Measurements from ENCODE around the gene LRBA.

LRBA gene

GRCh38 chr4:150265806-150266205 lies 749.3 kb downstream of the LRBA start:
- no peak for DNase-seq (ENCODE audit: low read depth)

- no peak for DNase-seq (ENCODE audit: low read depth)
These were observed 750.4 kb downstream of the LRBA start for GRCh38 chr4:150264595-150265161.

- no peak for DNase-seq (ENCODE audit: low read depth)
These were observed 752.5 kb downstream of the LRBA start for GRCh38 chr4:150262611-150263010.

GRCh38 chr4:150261571-150261970 lies 753.5 kb downstream of the LRBA start:
- DNase-seq (ENCODE audit: low read depth), result no peak

GRCh38 chr4:150259861-150260567 lies 755.1 kb downstream of the LRBA start:
- DNase-seq (ENCODE audit: low read depth), result no peak

DNA sequence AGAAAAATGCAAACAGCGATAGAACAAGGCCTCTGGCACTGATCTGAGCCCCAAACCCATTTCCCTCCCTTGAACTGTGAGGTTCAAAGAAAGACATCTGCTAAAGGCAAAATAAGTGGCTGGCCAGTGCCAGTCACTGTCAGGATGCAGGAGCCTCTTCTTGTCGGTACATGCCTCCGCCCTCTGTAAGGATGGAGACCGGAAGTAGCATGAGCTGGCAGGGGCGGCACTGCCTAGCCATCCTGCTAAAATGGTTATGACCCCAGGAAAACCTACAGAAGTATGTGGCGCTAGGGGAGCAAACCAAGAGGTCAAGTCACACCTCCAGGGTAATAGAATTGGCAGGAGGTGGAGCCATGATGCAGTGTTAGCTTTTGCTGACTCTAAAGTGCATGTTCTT lies 756.5 kb downstream of the LRBA start:
- DNase-seq (ENCODE audit: low read depth), result no peak

GRCh38 chr4:150256841-150257730 lies 758.0 kb downstream of the LRBA start:
- DNase-seq (ENCODE audit: low read depth), result no peak

DNA sequence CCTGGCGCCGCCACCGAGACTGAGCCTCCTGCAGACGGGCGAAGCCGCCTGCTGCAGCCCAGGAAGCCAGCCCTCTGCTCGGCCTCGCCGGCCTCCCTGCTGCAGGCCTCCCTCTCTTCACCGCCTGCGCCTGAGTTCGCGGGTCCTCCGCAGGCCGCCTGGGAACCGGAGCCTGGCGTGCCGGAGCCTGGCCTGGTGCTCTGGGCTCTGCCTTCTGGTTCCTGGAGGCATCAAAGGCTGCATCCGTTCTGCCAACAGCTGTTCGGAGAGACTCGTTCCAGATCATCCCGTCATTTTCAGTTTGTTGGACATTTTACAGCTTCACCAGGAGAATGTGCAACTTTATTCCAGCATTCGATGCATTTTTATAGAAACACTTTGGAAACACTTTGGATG lies 758.9 kb downstream of the LRBA start:
- DNase-seq (ENCODE audit: low read depth), result no peak

- no peak for DNase-seq (ENCODE audit: low read depth)
These were observed 759.4 kb downstream of the LRBA start for GRCh38 chr4:150255610-150256224.

DNA sequence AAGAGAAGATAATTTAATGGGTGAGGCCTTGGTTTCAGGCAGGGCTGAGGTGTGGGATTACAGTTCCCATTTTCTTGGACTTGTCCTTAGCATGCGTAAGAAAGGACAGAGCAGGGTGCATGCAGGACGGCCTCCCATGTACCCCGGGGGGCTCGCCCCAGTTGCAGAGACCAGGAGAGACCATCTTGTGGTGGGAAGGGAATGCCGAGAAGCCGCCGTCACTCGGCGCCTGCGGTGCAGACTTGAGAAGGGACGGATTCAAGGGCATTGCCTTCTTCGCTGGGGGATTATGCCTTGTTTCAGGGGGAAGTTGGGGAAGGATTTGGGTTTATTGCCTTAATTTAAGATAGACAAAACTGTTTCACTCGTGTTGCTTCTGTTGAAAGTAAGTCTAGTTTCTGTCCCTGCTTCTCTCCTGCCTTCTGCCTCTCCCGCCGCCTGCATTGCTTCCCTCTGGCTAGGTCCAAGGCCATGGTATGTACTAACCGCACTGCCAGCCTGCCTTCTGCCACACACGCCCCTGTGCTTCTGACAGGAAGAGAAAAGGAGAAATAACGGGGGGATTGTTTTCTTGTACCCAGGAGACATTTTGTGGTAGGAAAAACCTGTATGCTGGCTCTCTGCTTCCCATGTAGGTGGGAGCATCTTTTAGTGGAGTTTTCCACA lies 761.0 kb downstream of the LRBA start:
- no peak for DNase-seq (ENCODE audit: low read depth)

DNA sequence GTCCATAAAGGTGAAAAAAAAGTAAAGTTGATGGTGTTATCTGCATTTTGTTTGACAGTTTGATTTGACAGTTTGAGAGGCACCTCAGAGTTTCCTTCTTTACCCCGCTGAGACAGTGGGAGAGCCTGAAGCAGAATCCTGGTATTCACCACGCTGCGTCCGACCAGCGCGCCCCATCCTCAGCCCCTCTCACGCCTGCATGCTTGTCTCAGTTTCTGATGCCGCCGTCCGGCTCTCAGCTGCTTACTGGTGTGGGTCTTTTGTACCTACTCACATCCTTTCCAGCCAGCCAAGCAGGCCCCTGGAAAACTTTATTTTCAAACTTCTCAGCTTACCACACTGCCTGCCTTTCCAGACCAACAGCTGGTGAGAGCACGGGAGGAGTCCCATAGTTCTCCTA lies 761.7 kb downstream of the LRBA start:
- DNase-seq (ENCODE audit: low read depth), result no peak

GRCh38 chr4:150252741-150253140 lies 762.3 kb downstream of the LRBA start:
- DNase-seq (ENCODE audit: low read depth), result no peak

GRCh38 chr4:150252306-150252705 lies 762.8 kb downstream of the LRBA start:
- no peak for DNase-seq (ENCODE audit: low read depth)

- no peak for DNase-seq (ENCODE audit: low read depth)
These were observed 763.3 kb downstream of the LRBA start for GRCh38 chr4:150251752-150252190.

- DNase-seq (ENCODE audit: low read depth), result no peak
These were observed 764.0 kb downstream of the LRBA start for GRCh38 chr4:150250998-150251651.

GRCh38 chr4:150250293-150250997 lies 764.6 kb downstream of the LRBA start:
- DNase-seq (ENCODE audit: low read depth), result no peak

GRCh38 chr4:150248181-150248580 lies 766.9 kb downstream of the LRBA start:
- DNase-seq (ENCODE audit: low read depth), result no peak

GRCh38 chr4:150247184-150247583 lies 767.9 kb downstream of the LRBA start:
- no peak for DNase-seq (ENCODE audit: low read depth)

DNA sequence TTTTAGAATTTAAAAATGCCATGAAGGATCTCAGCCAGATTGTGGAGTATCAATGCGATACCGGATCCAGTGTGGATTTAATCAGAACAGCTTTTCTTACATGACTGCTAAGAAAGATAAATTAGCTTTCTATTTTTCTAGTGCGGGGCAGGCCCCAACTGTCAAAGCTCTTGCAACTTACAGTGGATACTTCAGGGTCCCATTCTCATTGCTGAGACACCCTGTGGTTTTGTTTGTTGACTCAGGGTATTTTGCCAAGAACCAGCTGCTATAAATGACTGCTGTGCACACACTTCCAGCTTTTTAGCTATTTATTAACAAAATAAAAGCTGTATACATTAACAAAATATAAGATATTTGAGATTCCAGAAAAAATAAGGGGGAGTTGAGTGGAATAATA lies 770.5 kb downstream of the LRBA start:
- DNase-seq (ENCODE audit: low read depth), result no peak

DNA sequence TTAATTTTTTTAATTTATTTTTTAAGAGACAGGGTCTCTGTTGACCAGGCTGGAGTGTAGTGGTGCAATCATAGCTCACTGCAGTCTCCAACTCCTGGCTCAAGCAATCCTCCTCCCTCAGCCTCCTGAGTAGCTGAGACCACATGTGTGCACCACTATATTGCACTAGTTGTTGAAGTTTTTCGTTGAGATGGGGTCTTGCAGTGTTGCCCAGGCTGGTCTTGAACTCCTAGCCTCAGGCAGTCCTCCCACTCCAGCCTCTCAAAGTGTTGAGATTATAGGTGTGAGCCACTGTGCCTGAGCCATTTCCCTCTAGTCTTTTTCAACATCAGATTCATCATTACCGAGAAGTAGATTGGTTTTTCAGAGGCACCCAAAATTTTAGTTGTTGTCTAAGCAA lies 771.2 kb downstream of the LRBA start:
- DNase-seq (ENCODE audit: low read depth), result no peak
